ENCODE measurements around the gene RASGRP2.

Gene RASGRP2

DNA sequence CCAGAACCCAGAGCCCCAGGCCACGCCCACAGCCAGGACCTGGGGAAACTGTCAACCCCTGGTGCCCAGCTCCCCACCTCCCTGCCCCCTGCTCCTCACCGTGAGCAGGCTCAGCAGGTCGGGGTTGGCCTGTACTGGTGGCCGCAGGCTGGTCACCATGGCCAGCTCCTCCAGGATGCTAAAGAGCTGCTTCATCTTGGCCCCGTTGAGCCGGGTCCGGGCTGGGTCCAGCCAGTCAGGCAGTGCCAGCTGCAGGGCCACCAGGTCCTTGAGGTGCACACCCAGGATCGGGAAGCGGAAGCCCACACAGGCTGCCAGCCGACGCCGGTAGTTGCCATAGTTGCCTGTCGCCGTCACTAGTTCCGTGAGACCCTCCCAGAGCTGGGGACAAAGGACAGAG, 7.3 kb downstream of the RASGRP2 start:
- DNase-seq, result no peak

GRCh38 chr11:64735725-64736259, 8.2 kb downstream of the RASGRP2 start:
- no peak for DNase-seq

DNA sequence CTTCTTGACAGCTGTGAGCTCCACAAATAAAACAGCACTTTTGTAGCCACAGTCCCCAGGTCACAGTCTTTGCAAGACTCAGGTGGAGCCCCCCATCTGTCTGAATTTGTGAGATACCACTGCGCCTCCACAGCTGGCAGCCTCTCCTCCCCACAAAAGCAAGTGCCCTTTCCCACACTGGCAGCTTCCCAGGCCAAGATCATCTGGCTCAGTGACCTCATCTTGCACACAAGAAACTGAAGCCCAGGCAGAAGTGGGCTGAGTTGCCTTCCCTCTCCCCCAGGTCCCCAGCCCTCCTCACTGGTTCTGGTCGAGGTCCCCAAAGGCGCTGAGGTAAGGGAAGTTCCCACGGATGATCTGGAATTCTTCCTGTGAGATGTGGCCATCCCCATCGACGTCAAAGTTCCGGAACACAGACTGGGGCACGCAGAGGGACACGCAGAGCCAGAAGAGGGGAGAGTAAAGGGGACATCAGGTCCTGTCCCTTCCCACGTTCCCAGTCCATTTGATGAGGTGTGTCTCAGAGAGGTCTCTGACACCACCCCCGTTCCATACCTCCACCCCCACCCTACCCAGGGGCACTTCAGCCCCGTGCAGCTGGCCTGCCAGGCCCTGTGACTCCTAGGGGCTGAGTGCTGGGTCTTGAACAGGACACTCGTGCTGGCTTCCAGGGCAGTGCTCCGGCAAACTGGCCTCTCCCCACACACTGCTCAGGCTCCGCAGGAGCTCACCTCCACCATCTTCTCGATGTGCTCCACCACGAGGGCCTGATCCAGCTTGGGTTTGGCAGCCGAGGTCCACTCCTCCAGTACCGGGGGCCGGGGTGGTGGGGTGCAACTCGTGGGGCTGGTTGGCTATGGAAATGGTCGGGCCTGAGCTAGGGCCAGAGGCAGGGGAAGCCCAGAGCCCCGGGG, 8.9 kb downstream of the RASGRP2 start:
- DNase-seq, result no peak

- no peak for DNase-seq
These were observed 12.3 kb downstream of the RASGRP2 start for GRCh38 chr11:64731601-64732000.

DNA sequence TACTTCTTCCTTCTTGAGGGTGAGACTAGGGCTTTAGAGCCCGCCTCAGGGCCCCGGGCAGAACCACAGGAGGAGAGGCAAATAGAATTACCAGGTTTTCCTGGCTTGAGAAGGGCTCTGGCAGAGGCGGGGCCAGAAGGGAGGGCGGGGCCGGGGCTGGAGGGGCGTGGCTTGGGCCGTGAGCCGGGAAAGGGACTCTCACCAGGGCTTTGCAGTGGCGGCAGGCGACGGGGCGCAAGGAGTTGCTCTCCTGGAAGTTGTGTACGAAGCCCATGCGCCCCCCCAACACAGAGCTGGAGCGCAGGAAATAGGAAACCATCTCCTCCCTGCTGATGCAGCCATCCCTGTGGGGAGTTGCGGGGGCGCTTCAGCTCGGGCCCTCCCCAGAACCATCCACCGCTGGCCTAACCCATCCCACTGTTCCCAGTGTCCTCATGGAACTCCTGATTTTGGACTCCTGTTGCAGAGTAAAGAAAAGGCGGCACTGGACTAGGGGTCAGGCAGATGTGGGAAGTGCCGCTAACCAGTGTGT, 14.0 kb downstream of the RASGRP2 start:
- DNase-seq, result no peak

- no peak for DNase-seq
These were observed 15.1 kb downstream of the RASGRP2 start for GRCh38 chr11:64728757-64729365.

DNA sequence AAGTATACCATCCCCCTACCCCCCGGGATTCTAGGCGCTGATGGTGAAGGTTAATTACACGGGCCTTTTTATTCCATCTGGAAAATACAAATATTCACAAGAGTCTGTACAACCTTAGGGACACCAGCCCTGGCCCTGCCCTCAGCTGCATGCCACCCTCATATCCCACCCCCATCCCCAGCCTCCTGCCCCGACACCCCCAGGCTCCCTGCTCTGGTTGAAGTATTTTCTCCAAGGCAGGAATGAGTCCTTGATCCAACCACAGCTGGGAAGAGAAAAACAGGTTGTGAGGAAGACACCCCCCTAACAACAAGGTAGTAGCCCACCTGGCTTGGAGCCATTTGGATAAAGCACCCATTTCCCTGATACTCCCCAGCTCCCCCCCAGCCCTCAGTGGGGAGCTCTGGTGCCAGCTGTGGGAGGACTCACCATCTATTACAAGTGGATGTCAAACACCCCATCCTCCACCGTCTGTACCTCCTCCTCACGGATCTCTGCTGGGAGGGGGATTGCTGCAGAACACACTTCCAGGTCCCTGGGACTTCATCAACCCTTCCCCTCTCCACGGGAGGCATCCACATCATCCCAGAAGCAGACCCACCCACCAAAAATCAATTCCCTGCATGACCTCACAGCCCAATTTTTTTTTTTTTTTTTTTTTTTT, 16.9 kb downstream of the RASGRP2 start:
- DNase-seq, result no peak

- DNase-seq, result no peak
These were observed 17.7 kb downstream of the RASGRP2 start for GRCh38 chr11:64726211-64726641.

- no peak for DNase-seq
These were observed 18.9 kb downstream of the RASGRP2 start for GRCh38 chr11:64724863-64725532.

DNA sequence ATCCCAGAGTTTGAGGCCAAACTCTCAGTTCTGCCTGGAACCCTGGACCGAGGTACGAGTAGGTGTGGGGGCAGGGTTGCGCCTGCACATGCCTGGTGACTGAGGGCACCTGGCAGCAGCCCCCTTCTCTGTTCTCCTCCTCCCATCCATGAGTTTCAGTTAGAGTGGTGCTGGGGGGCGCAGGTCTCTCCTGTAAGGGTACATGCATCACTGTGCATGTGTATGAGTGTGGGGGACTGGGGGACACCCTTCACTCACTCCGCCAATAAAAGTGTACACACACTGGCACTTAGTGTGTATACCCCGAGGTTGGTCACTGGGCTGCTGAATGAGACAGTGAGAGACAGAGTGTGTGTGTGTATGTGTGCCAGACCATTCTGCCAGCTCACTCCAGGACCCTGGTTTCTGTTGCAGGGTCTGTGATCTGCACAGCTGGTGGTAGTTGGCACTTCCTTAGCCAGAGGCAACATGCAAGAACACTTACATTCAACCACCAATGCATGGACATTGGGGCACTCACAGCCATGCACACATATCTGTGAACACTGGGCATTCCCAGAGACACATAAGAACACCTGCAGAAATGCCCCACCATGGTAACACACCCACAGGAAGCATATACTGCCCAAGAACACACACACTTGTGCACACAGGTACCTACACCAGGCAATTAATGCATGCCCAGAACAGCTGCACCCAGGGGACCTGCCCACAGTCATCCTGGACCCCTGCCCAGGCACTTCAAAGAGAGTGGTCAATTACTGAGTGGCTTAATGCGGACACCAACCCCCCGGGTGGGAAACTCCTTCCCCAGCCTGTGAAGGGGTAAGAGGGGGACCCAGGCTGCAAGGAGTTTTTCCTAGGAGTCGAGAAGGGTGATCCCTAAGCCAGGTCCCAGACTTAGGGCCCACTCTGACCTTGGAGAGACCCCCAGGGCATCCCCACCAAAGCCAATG, 19.8 kb downstream of the RASGRP2 start:
- no peak for DNase-seq

- DNase-seq, result peak; percentile 82
These were observed 20.6 kb downstream of the RASGRP2 start, which contains the start of gene NRXN2 for GRCh38 chr11:64723117-64723906. Gene NRXN2 (minus strand): TSS chr11:64723197. CDS start chr11:64713699, 9,498 bp downstream.

DNA sequence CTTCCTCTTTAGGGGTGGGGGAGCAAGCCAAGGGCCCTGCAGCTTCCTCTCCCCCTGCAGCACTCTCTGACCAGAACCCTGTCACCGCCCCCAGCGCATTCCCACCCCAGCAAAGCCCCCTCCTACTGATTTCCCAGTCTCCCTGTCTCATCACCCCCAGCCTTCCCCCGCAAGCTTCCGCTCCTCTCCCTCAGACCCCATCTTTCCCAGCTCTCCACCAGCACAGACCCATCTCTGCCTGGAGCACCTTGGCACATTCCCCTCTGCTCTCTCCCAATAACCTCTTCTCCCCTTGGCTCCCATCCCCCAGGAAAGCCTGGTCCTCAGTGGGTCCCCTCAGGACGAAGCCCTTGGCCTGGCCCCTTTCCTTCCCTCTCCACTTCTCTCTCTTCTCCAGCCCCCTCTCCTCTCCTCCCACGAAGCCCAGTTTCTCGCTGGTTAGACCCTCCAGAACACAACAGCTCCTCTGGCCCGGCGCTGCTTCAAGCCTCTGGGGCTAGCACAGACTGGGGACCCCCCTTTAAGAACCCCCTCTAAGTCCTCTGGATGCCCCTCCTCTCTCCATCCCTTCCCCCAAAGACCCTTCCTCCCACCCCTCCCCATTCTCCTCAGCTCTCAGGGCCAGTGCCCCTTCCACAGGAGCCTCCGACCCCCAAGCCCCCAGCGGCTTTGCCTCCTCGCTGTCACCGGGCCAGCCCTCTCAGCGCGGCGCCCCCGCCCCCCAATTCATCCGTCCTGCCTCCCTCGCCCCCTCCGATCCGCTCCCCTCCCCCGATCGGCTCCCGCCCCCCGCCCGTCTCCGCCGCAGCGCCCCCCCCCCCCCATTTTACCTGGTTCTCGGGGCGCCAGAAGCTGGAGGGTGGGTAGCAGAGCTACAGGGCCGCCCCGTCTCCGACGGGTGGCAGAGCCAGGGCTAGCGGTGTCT, 21.5 kb downstream of the RASGRP2 start:
- no peak for DNase-seq

- no peak for DNase-seq
These were observed 22.6 kb downstream of the RASGRP2 start for GRCh38 chr11:64721359-64721699.

DNA sequence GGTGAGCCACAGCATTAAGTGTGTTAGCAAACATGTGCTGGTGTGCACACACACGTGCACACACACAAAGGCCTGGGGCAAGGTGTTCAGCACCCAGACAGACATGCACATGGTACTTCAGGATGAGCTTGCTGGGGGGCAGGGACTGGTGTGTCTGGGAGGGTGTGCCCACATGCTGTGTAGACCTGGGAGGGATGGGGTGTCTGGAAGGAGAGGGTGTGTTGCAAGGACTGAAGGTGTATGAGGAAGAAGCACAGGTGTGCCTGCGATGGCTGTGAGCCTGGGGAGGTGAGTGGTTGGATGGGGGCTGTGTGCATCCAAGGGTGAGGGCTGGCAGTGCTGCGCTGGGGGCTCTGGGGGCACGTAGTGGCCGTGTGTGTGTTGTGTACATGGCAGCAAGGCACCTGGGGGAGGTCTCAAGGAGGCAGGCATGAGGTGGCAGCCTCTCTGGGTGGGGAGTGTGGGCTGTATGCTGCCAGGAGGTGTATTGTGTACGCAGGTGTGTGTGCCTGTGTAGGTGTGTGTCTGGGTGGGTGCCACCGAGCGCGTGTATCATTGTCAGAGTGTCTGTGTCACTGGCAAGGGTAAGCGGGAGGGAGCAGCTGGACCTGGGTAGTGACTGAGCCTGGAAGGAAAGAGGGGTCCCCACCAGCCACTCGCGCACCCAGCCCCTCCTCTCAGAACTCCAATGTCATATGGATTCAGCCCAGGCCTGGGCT, 23.1 kb downstream of the RASGRP2 start:
- DNase-seq, result no peak

DNA sequence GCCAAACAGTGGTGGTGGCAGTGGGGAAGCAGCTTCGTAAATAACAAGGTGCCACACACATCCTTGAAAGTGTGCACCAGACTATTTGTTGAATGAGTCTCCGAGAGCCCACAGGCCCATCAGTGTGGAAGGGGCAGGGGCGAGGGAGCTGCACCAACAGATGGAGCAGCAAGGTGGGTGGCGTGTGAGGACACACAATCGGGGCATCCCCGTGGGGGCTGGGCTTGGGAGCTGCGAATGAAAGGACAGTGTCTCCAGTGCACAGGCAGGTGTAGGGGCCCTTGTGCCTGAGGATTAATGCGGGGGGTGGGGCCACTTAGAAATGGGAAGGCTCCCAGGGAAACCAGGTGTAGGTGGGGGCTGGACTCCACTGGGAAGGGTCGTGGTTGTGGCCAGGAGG, 23.8 kb downstream of the RASGRP2 start:
- DNase-seq, result no peak

DNA sequence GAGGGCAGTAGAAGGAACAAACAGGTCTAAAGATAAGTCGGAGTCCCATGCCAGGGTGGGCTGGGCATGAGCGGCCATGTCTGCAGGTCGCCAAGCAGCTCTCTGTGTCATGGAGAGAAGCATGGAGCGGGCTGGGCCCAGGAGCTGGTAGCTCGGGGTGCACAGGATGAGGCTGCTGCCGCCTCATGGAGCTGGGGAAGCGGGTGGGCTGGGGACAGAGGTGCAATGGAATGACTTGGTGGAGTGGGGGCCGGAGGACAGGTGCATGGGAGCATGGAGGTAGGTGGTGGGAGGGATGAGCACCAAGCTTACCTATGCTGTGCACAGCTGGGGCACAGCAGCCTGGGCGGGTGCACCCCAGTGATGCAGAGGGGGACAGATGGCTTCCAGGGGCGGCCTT, 24.5 kb downstream of the RASGRP2 start:
- no peak for DNase-seq

DNA sequence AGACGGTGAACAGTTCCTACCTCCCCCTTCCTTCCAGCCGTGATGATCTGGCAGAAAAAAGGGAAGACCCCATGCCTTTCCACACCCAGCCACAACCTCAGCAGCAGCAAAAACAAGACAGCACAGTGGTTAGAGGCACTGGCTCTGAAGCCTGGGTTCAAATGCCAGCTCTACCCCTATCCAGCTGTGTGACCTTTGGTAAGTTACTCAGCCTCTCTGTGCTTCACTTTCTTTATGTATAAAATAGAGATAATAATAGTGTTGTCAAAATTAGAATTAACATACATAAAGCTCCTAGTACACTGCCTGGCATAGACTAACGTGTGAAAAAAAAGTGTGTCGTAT, 25.2 kb downstream of the RASGRP2 start:
- no peak for DNase-seq

DNA sequence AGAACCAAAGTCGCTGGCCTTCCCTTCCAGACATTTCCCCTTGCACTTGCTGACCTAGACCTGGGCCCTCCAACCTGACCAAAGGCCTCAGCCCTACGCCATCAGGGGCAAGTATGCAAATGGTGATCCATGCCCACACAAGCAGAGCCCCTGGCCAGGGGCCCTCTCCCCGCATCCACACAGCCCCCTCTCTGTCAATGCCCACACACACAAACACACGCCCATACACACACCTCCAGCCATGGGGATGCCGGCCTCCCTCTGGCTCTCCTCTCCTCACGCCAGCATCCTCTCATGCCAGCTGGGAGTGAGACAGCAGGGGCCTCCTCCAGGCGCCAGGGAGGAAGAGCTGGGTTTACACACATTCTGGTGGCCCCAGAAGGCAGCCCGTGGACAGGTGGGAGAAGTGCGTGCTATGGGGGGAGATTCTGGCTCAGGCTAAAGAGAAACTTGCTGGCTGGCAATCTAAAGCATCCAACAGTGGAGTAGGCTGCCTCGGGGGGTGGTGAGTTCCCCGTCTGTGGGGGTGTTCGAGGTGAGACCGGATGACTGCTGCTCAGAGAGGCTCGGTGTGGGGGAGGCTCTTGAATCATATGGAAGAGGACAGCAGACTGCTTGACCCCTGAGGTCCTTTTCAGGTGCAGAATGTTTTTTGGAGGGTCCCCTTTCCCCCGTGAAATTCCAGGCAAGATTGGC, 25.7 kb downstream of the RASGRP2 start:
- no peak for DNase-seq
